HepG2 (cell line): ENCODE measurements around the gene NEDD4L.

ENCODE experiments used
- CHD2 ChIP-seq: IDR thresholded peaks from 2 replicates; pipeline ENCODE4 v1.6.1; 2011; ENCODE audit warnings: low read depth, low read length, improper control_type of control experiment
- E2F1 ChIP-seq: sonication (generic); formaldehyde crosslinking; IDR thresholded peaks from 2 replicates; pipeline ENCODE4 v1.5.0; 2020; ENCODE audit warnings: missing genetic modification reagents
- E2F5 ChIP-seq: sonication (generic); formaldehyde crosslinking; conservative IDR thresholded peaks from 2 replicates; pipeline ENCODE4 v1.4.0; 2020; ENCODE audit warnings: missing genetic modification reagents
- JDP2 ChIP-seq: sonication (generic); formaldehyde crosslinking; IDR thresholded peaks from 2 replicates; pipeline ENCODE4 v1.8.1; 2022; ENCODE audit warnings: missing genetic modification reagents, borderline replicate concordance
- MXI1 ChIP-seq: IDR thresholded peaks from 3 replicates; pipeline ENCODE4 v1.6.1; 2012; ENCODE audit warnings: low read depth, low read length, inconsistent platforms, borderline replicate concordance
- NCOR1 ChIP-seq: fragments of 200-600 bp; sonication (generic); IDR thresholded peaks from 2 replicates; pipeline ENCODE4 v1.7.0; 2017; ENCODE audit warnings: antibody characterized with exemption, low read length, borderline replicate concordance
- SIN3A ChIP-seq: IDR thresholded peaks from 2 replicates; pipeline ENCODE4 v1.6.1; 2011; ENCODE audit warnings: low read depth, mild to moderate bottlenecking, control low read depth, low read length, borderline replicate concordance
- TCF7L2 ChIP-seq: IDR thresholded peaks from 2 replicates; pipeline ENCODE4 v1.6.1; 2011; ENCODE audit warnings: mild to moderate bottlenecking, low read depth, low read length, moderate library complexity
- ZFP36 ChIP-seq: fragments of 150-350 bp; IDR thresholded peaks from 2 replicates; pipeline ENCODE4 v1.6.1; 2018; ENCODE audit warnings: borderline replicate concordance, low read length, low read depth; ENCODE audit not compliant: partially characterized antibody
- ZNF816 ChIP-seq: sonication (generic); formaldehyde crosslinking; IDR thresholded peaks from 2 replicates; pipeline ENCODE4 v1.8.0; 2022; ENCODE audit warnings: missing genetic modification reagents, mild to moderate bottlenecking, borderline replicate concordance
- ZNF850 ChIP-seq: sonication (generic); formaldehyde crosslinking; conservative IDR thresholded peaks from 2 replicates; pipeline ENCODE4 v1.9.0; 2021; ENCODE audit warnings: mild to moderate bottlenecking, missing genetic modification reagents
- TF ChIP-seq, protein P1 (sequence below): sonication (generic); formaldehyde crosslinking; IDR thresholded peaks from 2 replicates; pipeline ENCODE4 v1.5.0; 2020; ENCODE audit warnings: mild to moderate bottlenecking, missing genetic modification reagents, moderate library complexity
- TF ChIP-seq, protein P2 (sequence below): sonication (generic); formaldehyde crosslinking; IDR thresholded peaks from 2 replicates; pipeline ENCODE4 v1.8.0; 2022; ENCODE audit warnings: missing genetic modification reagents, mild to moderate bottlenecking, inconsistent platforms, borderline replicate concordance

DNA sequence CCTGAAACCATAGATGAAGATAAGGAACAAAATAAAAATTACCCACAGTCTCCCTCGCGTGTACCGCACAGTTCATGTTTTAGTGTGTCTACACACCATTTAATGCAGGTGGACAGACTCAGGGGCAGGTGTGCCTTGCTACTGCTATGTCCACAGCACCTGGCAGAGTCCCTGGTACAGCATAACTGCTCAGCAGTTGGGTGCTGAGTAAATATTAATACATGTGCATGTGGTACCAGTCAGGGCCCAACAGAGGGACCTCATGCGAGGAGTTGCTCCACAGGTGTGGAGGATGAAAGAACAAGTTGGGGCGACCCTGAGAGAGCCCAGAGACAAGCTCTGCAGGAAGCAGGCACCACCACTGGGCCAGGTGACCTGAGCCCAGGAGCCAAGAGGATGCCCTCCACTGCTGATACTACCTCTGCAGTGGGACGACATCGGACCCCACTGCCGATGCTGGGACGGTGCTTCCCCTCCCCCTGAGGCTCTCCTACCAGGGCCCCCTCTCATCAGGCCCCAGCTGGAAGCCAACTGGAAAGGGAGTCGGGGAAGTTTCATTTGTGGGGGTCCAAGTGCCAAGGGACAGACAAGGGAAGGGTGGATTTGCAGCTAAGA is 100.8 kb downstream of the NEDD4L start:
- TF ChIP-seq JDP2 (CRISPR knock-in tag) (no peak), E2F1 (CRISPR knock-in tag) (no peak), E2F5 (CRISPR knock-in tag) (no peak), CHD2 (no peak), NCOR1 (no peak), MXI1 (no peak), SIN3A (no peak), ZNF850 (CRISPR knock-in tag) (no peak), ZNF816 (no peak), ZFP36 (no peak), TCF7L2 (no peak)
- TF ChIP-seq, protein P1, sequence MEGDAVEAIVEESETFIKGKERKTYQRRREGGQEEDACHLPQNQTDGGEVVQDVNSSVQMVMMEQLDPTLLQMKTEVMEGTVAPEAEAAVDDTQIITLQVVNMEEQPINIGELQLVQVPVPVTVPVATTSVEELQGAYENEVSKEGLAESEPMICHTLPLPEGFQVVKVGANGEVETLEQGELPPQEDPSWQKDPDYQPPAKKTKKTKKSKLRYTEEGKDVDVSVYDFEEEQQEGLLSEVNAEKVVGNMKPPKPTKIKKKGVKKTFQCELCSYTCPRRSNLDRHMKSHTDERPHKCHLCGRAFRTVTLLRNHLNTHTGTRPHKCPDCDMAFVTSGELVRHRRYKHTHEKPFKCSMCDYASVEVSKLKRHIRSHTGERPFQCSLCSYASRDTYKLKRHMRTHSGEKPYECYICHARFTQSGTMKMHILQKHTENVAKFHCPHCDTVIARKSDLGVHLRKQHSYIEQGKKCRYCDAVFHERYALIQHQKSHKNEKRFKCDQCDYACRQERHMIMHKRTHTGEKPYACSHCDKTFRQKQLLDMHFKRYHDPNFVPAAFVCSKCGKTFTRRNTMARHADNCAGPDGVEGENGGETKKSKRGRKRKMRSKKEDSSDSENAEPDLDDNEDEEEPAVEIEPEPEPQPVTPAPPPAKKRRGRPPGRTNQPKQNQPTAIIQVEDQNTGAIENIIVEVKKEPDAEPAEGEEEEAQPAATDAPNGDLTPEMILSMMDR (CRISPR knock-in tag), result no peak
- TF ChIP-seq, protein P2, sequence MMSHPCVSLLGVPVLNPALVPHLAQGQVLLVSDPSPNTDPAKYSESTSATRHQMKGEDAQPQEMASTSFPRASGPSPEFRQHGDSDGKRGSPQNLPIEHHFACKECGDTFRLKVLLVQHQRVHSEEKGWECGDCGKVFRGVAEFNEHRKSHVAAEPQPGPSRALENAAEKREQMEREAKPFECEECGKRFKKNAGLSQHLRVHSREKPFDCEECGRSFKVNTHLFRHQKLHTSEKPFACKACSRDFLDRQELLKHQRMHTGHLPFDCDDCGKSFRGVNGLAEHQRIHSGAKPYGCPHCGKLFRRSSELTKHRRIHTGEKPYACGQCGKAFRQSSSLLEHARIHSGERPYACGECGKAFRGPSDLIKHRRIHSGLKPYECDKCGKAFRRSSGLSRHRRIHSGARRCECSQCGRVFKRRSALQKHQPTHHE (CRISPR knock-in tag), result no peak
